ENCODE data around the gene WSCD1.

GRCh38 chr17:6052926-6053325 lies 17.3 kb upstream of the WSCD1 start:
- TF ChIP-seq CTCF (IDR thresholded peaks at IDR 0.05) = no peak
- TF ChIP-seq EP300 (IDR thresholded peaks at IDR 0.05) = no peak
- no peak for TF ChIP-seq POLR2A (IDR thresholded peaks at IDR 0.05)
- no peak for TF ChIP-seq POLR2AphosphoS5 (IDR thresholded peaks at IDR 0.05)

Data from gastroesophageal sphincter (tissue), 3 donors.